ENCODE results near the gene FAM117B.

DNA sequence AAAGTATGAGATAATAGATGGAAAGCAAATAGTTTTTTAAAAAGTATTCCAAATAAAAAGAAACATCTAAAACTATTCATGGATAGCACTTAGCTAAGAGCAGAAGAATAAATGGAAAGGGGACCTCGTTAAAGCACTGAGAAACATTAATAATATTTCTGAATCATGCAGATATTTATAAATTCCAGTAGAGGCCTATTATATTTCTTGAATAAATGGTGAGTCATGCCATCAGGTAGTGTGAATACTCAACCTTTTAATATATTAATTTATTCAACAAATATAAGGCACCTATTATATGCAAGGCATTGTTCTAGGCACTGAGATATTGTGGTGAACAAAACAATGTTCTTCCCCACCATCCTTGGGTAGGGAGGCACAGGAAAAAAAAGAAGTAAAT, 183.0 kb downstream of the FAM117B start:
- TF ChIP-seq, protein P1, sequence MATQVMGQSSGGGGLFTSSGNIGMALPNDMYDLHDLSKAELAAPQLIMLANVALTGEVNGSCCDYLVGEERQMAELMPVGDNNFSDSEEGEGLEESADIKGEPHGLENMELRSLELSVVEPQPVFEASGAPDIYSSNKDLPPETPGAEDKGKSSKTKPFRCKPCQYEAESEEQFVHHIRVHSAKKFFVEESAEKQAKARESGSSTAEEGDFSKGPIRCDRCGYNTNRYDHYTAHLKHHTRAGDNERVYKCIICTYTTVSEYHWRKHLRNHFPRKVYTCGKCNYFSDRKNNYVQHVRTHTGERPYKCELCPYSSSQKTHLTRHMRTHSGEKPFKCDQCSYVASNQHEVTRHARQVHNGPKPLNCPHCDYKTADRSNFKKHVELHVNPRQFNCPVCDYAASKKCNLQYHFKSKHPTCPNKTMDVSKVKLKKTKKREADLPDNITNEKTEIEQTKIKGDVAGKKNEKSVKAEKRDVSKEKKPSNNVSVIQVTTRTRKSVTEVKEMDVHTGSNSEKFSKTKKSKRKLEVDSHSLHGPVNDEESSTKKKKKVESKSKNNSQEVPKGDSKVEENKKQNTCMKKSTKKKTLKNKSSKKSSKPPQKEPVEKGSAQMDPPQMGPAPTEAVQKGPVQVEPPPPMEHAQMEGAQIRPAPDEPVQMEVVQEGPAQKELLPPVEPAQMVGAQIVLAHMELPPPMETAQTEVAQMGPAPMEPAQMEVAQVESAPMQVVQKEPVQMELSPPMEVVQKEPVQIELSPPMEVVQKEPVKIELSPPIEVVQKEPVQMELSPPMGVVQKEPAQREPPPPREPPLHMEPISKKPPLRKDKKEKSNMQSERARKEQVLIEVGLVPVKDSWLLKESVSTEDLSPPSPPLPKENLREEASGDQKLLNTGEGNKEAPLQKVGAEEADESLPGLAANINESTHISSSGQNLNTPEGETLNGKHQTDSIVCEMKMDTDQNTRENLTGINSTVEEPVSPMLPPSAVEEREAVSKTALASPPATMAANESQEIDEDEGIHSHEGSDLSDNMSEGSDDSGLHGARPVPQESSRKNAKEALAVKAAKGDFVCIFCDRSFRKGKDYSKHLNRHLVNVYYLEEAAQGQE (IDR thresholded peaks at IDR 0.05; ENCODE audit: low read depth), result no peak
- TF ChIP-seq EZH2phosphoT487 (IDR thresholded peaks at IDR 0.05; ENCODE audit: borderline replicate concordance) (no peak), POLR2A (IDR thresholded peaks at IDR 0.05; ENCODE audit: borderline replicate concordance, extremely low read depth, insufficient read depth, insufficient read length) (no peak), CEBPB (IDR thresholded peaks at IDR 0.05; ENCODE audit: low read depth) (no peak), YY1 (IDR thresholded peaks at IDR 0.05; ENCODE audit: extremely low read depth, insufficient replicate concordance, low read depth, low read length) (no peak), SP1 (IDR thresholded peaks at IDR 0.05; ENCODE audit: low read depth) (no peak), CBX3 (IDR thresholded peaks at IDR 0.05; ENCODE audit: low read depth) (no peak), SRF (IDR thresholded peaks at IDR 0.05; ENCODE audit: low read depth) (no peak), EZH2 (IDR thresholded peaks at IDR 0.05) (no peak)
- TF ChIP-seq, protein P2, sequence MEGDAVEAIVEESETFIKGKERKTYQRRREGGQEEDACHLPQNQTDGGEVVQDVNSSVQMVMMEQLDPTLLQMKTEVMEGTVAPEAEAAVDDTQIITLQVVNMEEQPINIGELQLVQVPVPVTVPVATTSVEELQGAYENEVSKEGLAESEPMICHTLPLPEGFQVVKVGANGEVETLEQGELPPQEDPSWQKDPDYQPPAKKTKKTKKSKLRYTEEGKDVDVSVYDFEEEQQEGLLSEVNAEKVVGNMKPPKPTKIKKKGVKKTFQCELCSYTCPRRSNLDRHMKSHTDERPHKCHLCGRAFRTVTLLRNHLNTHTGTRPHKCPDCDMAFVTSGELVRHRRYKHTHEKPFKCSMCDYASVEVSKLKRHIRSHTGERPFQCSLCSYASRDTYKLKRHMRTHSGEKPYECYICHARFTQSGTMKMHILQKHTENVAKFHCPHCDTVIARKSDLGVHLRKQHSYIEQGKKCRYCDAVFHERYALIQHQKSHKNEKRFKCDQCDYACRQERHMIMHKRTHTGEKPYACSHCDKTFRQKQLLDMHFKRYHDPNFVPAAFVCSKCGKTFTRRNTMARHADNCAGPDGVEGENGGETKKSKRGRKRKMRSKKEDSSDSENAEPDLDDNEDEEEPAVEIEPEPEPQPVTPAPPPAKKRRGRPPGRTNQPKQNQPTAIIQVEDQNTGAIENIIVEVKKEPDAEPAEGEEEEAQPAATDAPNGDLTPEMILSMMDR (IDR thresholded peaks at IDR 0.05 in 2 of 3, conservative IDR thresholded peaks at IDR 0.05 in 1 of 3; ENCODE audit: borderline replicate concordance in 1 of 3, insufficient read depth in 1 of 3, low read depth in 2 of 3, low read length in 2 of 3), result no peak
